H1 (cell line): ENCODE measurements around the gene LOXL1.

Experiments used
- BCL11A ChIP-seq, 2 experiments: IDR thresholded peaks; one replicate each; pipeline ENCODE4 v1.6.1; 2011; ENCODE audit warnings: low read depth in 2 of 2, low read length in 2 of 2, mild to moderate bottlenecking in 2 of 2
- FOSL1 ChIP-seq: IDR thresholded peaks from 2 replicates; pipeline ENCODE4 v1.6.1; 2011; ENCODE audit warnings: mild to moderate bottlenecking, low read depth, low read length, moderate library complexity; ENCODE audit not compliant: insufficient read depth
- KDM5A ChIP-seq: fragments of 200-600 bp; IDR thresholded peaks from 2 replicates; pipeline ENCODE4 v1.7.1; 2012; ENCODE audit warnings: mild to moderate bottlenecking, low read length, inconsistent platforms, mixed read lengths
- POLR2A ChIP-seq, 2 experiments: IDR thresholded peaks; 1 replicate in 1 of 2; 2 replicates in 1 of 2; pipeline ENCODE4 v1.6.1; 2011; ENCODE audit warnings: low read depth in 2 of 2, low read length in 2 of 2, mild to moderate bottlenecking in 2 of 2; ENCODE audit errors: control extremely low read depth in 1 of 2
- SRF ChIP-seq: IDR thresholded peaks from 2 replicates; pipeline ENCODE4 v1.6.1; 2011; ENCODE audit warnings: mild to moderate bottlenecking, low read depth, low read length, moderate library complexity
- YY1 ChIP-seq: IDR thresholded peaks from 2 replicates; pipeline ENCODE4 v1.6.1; 2011; ENCODE audit warnings: low read depth, mild to moderate bottlenecking, low read length
- ZNF274 ChIP-seq: IDR thresholded peaks from 2 replicates; pipeline ENCODE4 v1.7.0; 2012; ENCODE audit warnings: low read length, borderline replicate concordance; ENCODE audit errors: extremely low read depth
- TF ChIP-seq, protein P1 (sequence below), 3 experiments: IDR thresholded peaks; 1 replicate in 2 of 3; 2 replicates in 1 of 3; pipeline versions ENCODE4 v1.5.1 to v1.6.1; 2011; ENCODE audit warnings: low read length in 3 of 3, mild to moderate bottlenecking in 3 of 3, inconsistent platforms in 2 of 3, low read depth in 1 of 3, moderate library complexity in 1 of 3; ENCODE audit not compliant: insufficient read depth in 1 of 3; ENCODE audit errors: control extremely low read depth in 1 of 3

DNA sequence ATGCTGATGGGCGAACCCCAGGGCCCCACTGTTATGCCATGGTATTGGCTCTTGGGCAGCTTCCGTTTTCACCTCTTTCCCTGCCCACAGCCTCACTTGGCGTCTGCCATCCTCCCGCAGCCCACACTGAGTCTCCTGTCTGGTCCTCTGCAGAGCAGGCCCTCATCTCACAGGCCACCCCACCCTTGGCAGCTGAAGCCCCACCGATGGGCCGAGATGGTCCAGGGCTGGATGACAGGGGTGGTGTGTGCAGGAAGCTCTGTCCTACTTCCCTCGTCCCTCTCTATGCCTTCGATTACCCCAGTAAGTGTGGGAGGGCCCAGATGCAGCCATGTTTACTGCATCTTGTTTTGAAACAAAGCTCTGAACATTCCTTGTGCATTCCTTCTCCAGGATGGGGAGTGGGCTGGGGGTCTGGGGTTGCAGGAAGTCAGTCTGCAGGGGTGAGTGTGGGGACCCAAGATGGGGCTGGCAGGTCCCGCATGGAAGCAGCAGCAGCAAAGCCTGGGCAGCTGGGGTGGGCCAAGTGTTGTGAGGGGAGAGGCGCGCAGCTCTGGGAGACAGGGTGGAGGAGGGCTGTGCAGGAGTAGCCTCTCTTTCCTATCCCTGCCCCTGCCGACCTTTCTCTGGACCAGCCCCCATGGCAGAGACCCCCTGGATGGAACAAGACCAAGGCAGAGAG lies 32.0 kb upstream of the LOXL1 start:
- TF ChIP-seq YY1 (no peak), FOSL1 (no peak), ZNF274 (no peak), KDM5A (no peak), BCL11A (IDR thresholded peaks at IDR 0.05; ENCODE audit: low read depth in 2 of 2, low read length in 2 of 2) (no peak), SRF (no peak), POLR2A (IDR thresholded peaks at IDR 0.05; ENCODE audit: control extremely low read depth in 1 of 2, low read depth in 2 of 2, low read length in 2 of 2) (no peak)
- TF ChIP-seq, protein P1, sequence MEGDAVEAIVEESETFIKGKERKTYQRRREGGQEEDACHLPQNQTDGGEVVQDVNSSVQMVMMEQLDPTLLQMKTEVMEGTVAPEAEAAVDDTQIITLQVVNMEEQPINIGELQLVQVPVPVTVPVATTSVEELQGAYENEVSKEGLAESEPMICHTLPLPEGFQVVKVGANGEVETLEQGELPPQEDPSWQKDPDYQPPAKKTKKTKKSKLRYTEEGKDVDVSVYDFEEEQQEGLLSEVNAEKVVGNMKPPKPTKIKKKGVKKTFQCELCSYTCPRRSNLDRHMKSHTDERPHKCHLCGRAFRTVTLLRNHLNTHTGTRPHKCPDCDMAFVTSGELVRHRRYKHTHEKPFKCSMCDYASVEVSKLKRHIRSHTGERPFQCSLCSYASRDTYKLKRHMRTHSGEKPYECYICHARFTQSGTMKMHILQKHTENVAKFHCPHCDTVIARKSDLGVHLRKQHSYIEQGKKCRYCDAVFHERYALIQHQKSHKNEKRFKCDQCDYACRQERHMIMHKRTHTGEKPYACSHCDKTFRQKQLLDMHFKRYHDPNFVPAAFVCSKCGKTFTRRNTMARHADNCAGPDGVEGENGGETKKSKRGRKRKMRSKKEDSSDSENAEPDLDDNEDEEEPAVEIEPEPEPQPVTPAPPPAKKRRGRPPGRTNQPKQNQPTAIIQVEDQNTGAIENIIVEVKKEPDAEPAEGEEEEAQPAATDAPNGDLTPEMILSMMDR (IDR thresholded peaks at IDR 0.05; ENCODE audit: control extremely low read depth in 1 of 3, insufficient read depth in 1 of 3, low read depth in 1 of 3, low read length in 3 of 3) = no peak
